Measurements from ENCODE around the gene HNRNPA3.

Gene HNRNPA3

GRCh38 chr2:177225965-177226360 lies 13.4 kb downstream of the HNRNPA3 start:
- Histone ChIP-seq H3K36me3 (replicated peaks) (peaks cover 39% of the 10 kb centered on the region), H3K27me3 (replicated peaks) (no peaks in the 10 kb centered on the region), H3K27ac (no peak overlapping the region), H3K4me3 (ENCODE audit: low read depth, low read length) (no peak overlapping the region)
- DNase-seq: no peak
- no peak for TF ChIP-seq CTCF (IDR thresholded peaks at IDR 0.05; ENCODE audit: low read depth, low read length, missing control alignments)
- in situ Hi-C loops (cut with HindIII; ENCODE audit: low pct_ligation_motif_present, low sequenced_read_pairs): no loop called here

GRCh38 chr2:177229442-177230242 lies 17.0 kb downstream of the HNRNPA3 start:
- no peaks in the 10 kb centered on the region for H3K27me3 ChIP-seq (replicated peaks)
- H3K36me3 ChIP-seq (replicated peaks): peaks cover 47% of the 10 kb centered on the region
- DNase-seq: no peak
- in situ Hi-C loops (cut with HindIII; ENCODE audit: low pct_ligation_motif_present, low sequenced_read_pairs): no loop called here
- TF ChIP-seq CTCF (IDR thresholded peaks at IDR 0.05; ENCODE audit: low read depth, low read length, missing control alignments): no peak
- H3K4me3 ChIP-seq (ENCODE audit: low read depth, low read length): no peak overlapping the region
- no peak overlapping the region for H3K27ac ChIP-seq

- Histone ChIP-seq H3K36me3 (replicated peaks) (peaks cover 47% of the 10 kb centered on the region), H3K27me3 (replicated peaks) (no peaks in the 10 kb centered on the region), H3K4me3 (ENCODE audit: low read depth, low read length) (no peak overlapping the region), H3K27ac (no peak overlapping the region)
- no peak for DNase-seq
- no peak for TF ChIP-seq CTCF (IDR thresholded peaks at IDR 0.05; ENCODE audit: low read depth, low read length, missing control alignments)
- in situ Hi-C loops (cut with HindIII; ENCODE audit: low pct_ligation_motif_present, low sequenced_read_pairs): no loop called here
Measured at GRCh38 chr2:177231270-177231669, 18.7 kb downstream of the HNRNPA3 start.

GRCh38 chr2:177232098-177232704 lies 19.6 kb downstream of the HNRNPA3 start:
- in situ Hi-C loops (cut with HindIII; ENCODE audit: low pct_ligation_motif_present, low sequenced_read_pairs): no loop called here
- Histone ChIP-seq H3K4me3 (ENCODE audit: low read depth, low read length) (no peak overlapping the region), H3K27ac (no peak overlapping the region), H3K27me3 (replicated peaks) (no peaks in the 10 kb centered on the region), H3K36me3 (replicated peaks) (peaks cover 47% of the 10 kb centered on the region)
- no peak for TF ChIP-seq CTCF (IDR thresholded peaks at IDR 0.05; ENCODE audit: low read depth, low read length, missing control alignments)
- DNase-seq: no peak

- Histone ChIP-seq H3K27ac (no peak overlapping the region), H3K4me3 (ENCODE audit: low read depth, low read length) (no peak overlapping the region), H3K36me3 (replicated peaks) (peaks cover 41% of the 10 kb centered on the region), H3K27me3 (replicated peaks) (no peaks in the 10 kb centered on the region)
- no peak for TF ChIP-seq CTCF (IDR thresholded peaks at IDR 0.05; ENCODE audit: low read depth, low read length, missing control alignments)
- in situ Hi-C loops (cut with HindIII; ENCODE audit: low pct_ligation_motif_present, low sequenced_read_pairs): no loop called here
- no peak for DNase-seq
Measured at GRCh38 chr2:177234267-177234666, 21.7 kb downstream of the HNRNPA3 start.

Data from brain microvascular endothelial cell (primary cell).